GM23338 (cell line): ENCODE measurements around the gene SPIC.

ENCODE experiments used
- CREB1 ChIP-seq: fragments of 250-450 bp; sonication (Bioruptor Pico); IDR thresholded peaks from 2 replicates; pipeline ENCODE4 v1.5.0; 2020; ENCODE audit warnings: low read depth, mild to moderate bottlenecking, moderate library complexity
- CTCF ChIP-seq, 2 experiments: fragments of 200-600 bp in 1 of 2; sonication (generic) in 1 of 2; conservative IDR thresholded peaks; 2 replicates each; pipeline versions ENCODE4 v1.5.1 to v1.6.1; 2016 to 2017; ENCODE audit warnings: antibody characterized with exemption in 2 of 2, low read depth in 2 of 2, mild to moderate bottlenecking in 2 of 2, moderate library complexity in 1 of 2
- ETS1 ChIP-seq: IDR thresholded peaks from 2 replicates; pipeline ENCODE4 v1.6.1; 2016; ENCODE audit warnings: antibody characterized with exemption
- EZH2 ChIP-seq: fragments of 200-600 bp; sonication (generic); IDR thresholded peaks from one replicate; pipeline ENCODE4 v1.8.0; 2017; ENCODE audit warnings: antibody characterized with exemption, mild to moderate bottlenecking, low read depth; ENCODE audit not compliant: unreplicated experiment
- EZH2phosphoT487 ChIP-seq: fragments of 200-600 bp; sonication (generic); IDR thresholded peaks from one replicate; pipeline ENCODE4 v1.8.1; 2018; ENCODE audit warnings: antibody characterized with exemption; ENCODE audit not compliant: unreplicated experiment
- JUNB ChIP-seq: IDR thresholded peaks from one replicate; pipeline ENCODE4 v1.6.1; 2016; ENCODE audit warnings: antibody characterized with exemption; ENCODE audit not compliant: unreplicated experiment
- POLR2AphosphoS5 ChIP-seq: IDR thresholded peaks from 2 replicates; pipeline ENCODE4 v1.6.1; 2016; ENCODE audit warnings: antibody characterized with exemption, low read depth
- REST ChIP-seq: IDR thresholded peaks from one replicate; pipeline ENCODE4 v1.6.1; 2018; ENCODE audit warnings: antibody characterized with exemption; ENCODE audit not compliant: unreplicated experiment
- STAT1 ChIP-seq: IDR thresholded peaks from one replicate; pipeline ENCODE4 v1.6.1; 2016; ENCODE audit warnings: antibody characterized with exemption; ENCODE audit not compliant: unreplicated experiment
- ZNF331 ChIP-seq: fragments of 250-450 bp; sonication (Bioruptor Pico); IDR thresholded peaks from 2 replicates; pipeline ENCODE4 v1.5.0; 2020; ENCODE audit warnings: low read depth, mild to moderate bottlenecking, moderate library complexity

GRCh38 chr12:101490286-101490920 is 15.3 kb downstream of the SPIC start:
- TF ChIP-seq POLR2AphosphoS5 (no peak), REST (no peak), CTCF (conservative IDR thresholded peaks at IDR 0.05; ENCODE audit: low read depth in 2 of 2) (peak; percentile 87 to 90), EZH2 (no peak), STAT1 (no peak), EZH2phosphoT487 (no peak), ZNF331 (CRISPR knock-in tag) (no peak), CREB1 (no peak), ETS1 (no peak), JUNB (no peak)
